Measurements from ENCODE around the gene TAS2R38.
"Not testable (repeated sequence)": the region's sequence is repeated elsewhere in the genome, so short reads cannot be mapped to it uniquely, and the experiment has no call there.

TAS2R38 gene

GRCh38 chr7:141973673-141974072 is at the start of gene TAS2R38:
TSS of gene TAS2R38 (minus strand) at chr7:141973773. CDS start at chr7:141973689, 84 bp downstream.
- DNase-seq (ENCODE audit: low spot score): no peak

GRCh38 chr7:142018154-142018553 is 44.6 kb upstream of the TAS2R38 start:
- DNase-seq (ENCODE audit: low spot score): no peak

GRCh38 chr7:142017451-142017850 is 43.9 kb upstream of the TAS2R38 start:
- no peak for DNase-seq (ENCODE audit: low spot score)

GRCh38 chr7:142012825-142013511 is 39.4 kb upstream of the TAS2R38 start:
- no peak for DNase-seq (ENCODE audit: low spot score)

GRCh38 chr7:142010952-142011548 is 37.5 kb upstream of the TAS2R38 start:
- DNase-seq (ENCODE audit: low spot score): no peak

GRCh38 chr7:142009187-142009586 is 35.6 kb upstream of the TAS2R38 start:
- DNase-seq (ENCODE audit: low spot score): no peak

GRCh38 chr7:142006577-142006976 is 33.0 kb upstream of the TAS2R38 start:
- DNase-seq (ENCODE audit: low spot score): no peak

- no peak for DNase-seq (ENCODE audit: low spot score)
These were observed 28.6 kb upstream of the TAS2R38 start for GRCh38 chr7:142002179-142002578.

- DNase-seq (ENCODE audit: low spot score): no peak
These were observed 27.7 kb upstream of the TAS2R38 start for GRCh38 chr7:142001163-142001874.

GRCh38 chr7:142000244-142000643 is 26.7 kb upstream of the TAS2R38 start:
- DNase-seq (ENCODE audit: low spot score): no peak

GRCh38 chr7:141999058-141999623 is 25.6 kb upstream of the TAS2R38 start:
- no peak for DNase-seq (ENCODE audit: low spot score)

GRCh38 chr7:141993354-141993753 is 19.8 kb upstream of the TAS2R38 start:
- DNase-seq (ENCODE audit: low spot score): no peak

GRCh38 chr7:141992688-141993087 is 19.1 kb upstream of the TAS2R38 start:
- no peak for DNase-seq (ENCODE audit: low spot score)

- no peak for DNase-seq (ENCODE audit: low spot score)
These were observed 18.6 kb upstream of the TAS2R38 start for GRCh38 chr7:141992156-141992555.

GRCh38 chr7:141991140-141991539 is 17.6 kb upstream of the TAS2R38 start:
- DNase-seq (ENCODE audit: low spot score): no peak

- no peak for DNase-seq (ENCODE audit: low spot score)
These were observed 16.6 kb upstream of the TAS2R38 start for GRCh38 chr7:141990011-141990725.

- not testable (repeated sequence) for DNase-seq (ENCODE audit: low spot score)
These were observed 14.2 kb upstream of the TAS2R38 start for GRCh38 chr7:141987803-141988202.

GRCh38 chr7:141986923-141987322 is 13.3 kb upstream of the TAS2R38 start:
- no peak for DNase-seq (ENCODE audit: low spot score)

- DNase-seq (ENCODE audit: low spot score): not testable (repeated sequence)
These were observed 12.4 kb upstream of the TAS2R38 start for GRCh38 chr7:141985926-141986325.

GRCh38 chr7:141979568-141979967 is 6.0 kb upstream of the TAS2R38 start:
- no peak for DNase-seq (ENCODE audit: low spot score)

GRCh38 chr7:141978351-141978750 is 4.8 kb upstream of the TAS2R38 start:
- no peak for DNase-seq (ENCODE audit: low spot score)
